OCI-LY7 (cell line): Measurements from ENCODE around the gene SKIDA1.

Experiments used
- EZH2phosphoT487 ChIP-seq: fragments of 200-600 bp; sonication (generic); IDR thresholded peaks from 2 replicates; pipeline ENCODE4 v1.6.1; 2018; ENCODE audit warnings: low read depth, borderline replicate concordance, mild to moderate bottlenecking, mixed run types, antibody characterized with exemption, low read length, moderate library complexity, mixed read lengths
- TF ChIP-seq, protein P1 (sequence below): fragments of 200-600 bp; sonication (generic); conservative IDR thresholded peaks from 2 replicates; pipeline ENCODE4 v1.5.1; 2014; ENCODE audit warnings: mild to moderate bottlenecking, antibody characterized with exemption, low read length, moderate library complexity, mixed read lengths

DNA sequence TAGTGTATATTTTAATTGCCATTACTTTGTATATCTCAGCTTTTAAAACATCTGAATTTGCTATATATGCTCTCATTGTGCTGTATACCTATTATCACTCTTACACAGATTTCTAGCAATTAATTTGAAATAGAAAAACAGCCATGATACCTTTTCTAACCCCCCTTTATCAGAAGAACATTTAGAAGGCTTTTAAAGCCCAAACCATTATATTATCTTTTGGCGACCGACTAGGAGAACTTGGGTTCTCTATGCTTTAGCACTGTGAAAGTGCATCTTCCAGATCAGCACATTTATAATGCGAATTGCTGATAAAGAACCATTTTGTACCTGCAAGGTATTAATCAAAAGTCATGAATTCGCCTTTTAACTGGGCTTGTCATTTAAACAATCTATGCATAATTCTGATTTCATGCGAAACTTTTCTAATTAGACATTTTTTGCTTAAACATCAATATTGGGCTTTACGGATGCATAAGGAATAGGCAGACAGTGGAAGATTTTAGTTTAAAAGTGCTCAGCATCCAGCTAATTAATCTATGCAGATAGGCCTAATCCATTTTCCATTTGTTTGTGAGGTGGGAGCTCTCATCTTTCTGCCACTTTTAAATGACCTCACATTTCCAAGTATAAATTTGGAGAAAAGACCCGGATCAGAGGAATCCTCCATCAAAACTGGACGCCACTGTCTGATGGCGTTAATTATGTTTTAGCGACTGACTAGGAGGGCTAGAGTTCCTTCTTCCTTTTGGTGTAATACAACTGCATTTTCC, 7.4 kb upstream of the SKIDA1 start:
- TF ChIP-seq, protein P1, sequence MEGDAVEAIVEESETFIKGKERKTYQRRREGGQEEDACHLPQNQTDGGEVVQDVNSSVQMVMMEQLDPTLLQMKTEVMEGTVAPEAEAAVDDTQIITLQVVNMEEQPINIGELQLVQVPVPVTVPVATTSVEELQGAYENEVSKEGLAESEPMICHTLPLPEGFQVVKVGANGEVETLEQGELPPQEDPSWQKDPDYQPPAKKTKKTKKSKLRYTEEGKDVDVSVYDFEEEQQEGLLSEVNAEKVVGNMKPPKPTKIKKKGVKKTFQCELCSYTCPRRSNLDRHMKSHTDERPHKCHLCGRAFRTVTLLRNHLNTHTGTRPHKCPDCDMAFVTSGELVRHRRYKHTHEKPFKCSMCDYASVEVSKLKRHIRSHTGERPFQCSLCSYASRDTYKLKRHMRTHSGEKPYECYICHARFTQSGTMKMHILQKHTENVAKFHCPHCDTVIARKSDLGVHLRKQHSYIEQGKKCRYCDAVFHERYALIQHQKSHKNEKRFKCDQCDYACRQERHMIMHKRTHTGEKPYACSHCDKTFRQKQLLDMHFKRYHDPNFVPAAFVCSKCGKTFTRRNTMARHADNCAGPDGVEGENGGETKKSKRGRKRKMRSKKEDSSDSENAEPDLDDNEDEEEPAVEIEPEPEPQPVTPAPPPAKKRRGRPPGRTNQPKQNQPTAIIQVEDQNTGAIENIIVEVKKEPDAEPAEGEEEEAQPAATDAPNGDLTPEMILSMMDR = no peak
- TF ChIP-seq EZH2phosphoT487 = no peak
